GM21619 (cell line): Measurements from ENCODE around the gene ABHD3.
"Not testable (repeated sequence)": the region's sequence is repeated elsewhere in the genome, so short reads cannot be mapped to it uniquely, and the experiment has no call there.

ENCODE experiments used
- ATAC-seq: cut with Tn5 transposase; IDR thresholded peaks from one replicate; pipeline ENCODE4 v1.9.1; 2021; ENCODE audit not compliant: unreplicated experiment

The ABHD3 gene

DNA sequence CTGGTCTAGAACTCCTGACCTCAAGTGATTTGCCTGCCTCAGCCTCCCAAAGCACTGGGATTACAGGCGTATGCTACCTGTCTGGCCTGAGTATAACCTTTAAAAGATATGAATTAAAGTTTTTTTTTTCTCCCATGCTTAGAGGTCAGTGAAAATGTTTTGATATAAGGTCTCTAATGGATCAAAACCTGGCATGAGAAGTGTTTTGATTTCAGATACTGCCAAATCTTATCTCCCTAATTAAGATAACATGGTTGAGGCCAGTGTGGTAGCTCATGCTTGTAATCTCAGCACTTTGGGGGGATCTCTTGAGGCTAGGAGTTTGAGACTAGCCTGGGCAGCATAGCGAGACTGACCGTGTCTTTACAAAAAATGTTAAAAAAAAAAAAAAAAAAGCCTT lies 51.2 kb downstream of the ABHD3 start:
- ATAC-seq: no peak

GRCh38 chr18:21652073-21652472 lies 52.5 kb downstream of the ABHD3 start:
- no peak for ATAC-seq

GRCh38 chr18:21650311-21650710 lies 54.3 kb downstream of the ABHD3 start:
- no peak for ATAC-seq

DNA sequence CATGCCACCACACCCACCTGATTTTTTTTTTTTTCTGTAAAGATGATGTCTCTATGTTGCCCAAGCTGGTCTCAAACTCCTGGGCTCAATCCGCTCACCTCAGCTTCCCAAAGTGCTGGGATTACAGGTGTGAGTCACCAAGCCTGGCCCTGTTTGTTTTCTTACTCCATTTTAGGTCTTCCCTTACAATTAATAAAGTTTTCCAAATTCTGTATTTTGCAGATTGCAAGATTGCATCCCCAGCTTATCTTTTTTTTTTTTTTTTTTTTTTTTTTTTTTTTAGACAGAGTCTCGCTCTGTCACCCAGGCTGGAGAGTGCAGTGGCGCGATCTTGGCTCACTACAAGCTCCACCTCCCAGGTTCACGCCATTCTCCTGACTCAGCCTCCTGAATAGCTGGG lies 64.2 kb downstream of the ABHD3 start:
- not testable (repeated sequence) for ATAC-seq

DNA sequence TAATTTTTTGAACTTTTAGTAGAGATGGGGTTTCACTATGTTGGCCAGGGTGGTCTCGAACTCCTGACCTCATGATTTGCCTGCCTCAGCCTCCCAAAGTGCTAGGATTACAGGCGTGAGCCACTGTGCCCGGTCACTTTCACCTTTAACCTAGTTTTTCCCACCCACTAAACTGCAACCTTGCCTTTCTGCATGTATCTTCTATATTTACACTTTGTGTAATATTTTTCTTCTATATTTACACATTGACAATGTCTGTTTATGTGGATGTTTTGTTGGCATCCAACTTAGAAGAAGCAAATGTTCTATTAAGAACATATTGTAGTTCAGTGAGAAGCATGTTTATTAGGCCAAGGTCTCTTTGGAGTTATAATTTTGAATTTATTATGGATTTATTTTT lies 65.8 kb downstream of the ABHD3 start:
- no peak for ATAC-seq

DNA sequence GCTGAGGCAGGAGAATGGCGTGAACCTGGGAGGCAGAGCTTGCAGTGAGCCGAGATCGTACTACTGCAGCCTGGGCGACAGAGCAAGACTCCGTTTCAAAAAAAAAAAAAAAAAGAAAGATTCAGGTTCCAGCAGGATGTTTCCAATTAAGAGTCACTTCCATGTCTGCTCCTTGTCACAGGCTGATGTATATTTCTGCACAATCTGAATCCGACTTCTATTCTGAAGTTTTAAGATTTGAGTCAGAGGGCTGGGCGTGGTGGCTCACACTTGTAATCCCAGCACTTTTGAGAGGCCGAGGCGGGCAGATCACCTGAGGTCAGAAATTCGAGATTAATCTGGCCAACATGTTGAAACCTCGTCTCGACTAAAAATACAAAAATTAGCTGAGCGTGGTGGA lies 67.8 kb downstream of the ABHD3 start:
- ATAC-seq: no peak

- no peak for ATAC-seq
These were observed 69.9 kb downstream of the ABHD3 start for GRCh38 chr18:21634588-21635199.

GRCh38 chr18:21632393-21632792 lies 72.2 kb downstream of the ABHD3 start:
- ATAC-seq: no peak

DNA sequence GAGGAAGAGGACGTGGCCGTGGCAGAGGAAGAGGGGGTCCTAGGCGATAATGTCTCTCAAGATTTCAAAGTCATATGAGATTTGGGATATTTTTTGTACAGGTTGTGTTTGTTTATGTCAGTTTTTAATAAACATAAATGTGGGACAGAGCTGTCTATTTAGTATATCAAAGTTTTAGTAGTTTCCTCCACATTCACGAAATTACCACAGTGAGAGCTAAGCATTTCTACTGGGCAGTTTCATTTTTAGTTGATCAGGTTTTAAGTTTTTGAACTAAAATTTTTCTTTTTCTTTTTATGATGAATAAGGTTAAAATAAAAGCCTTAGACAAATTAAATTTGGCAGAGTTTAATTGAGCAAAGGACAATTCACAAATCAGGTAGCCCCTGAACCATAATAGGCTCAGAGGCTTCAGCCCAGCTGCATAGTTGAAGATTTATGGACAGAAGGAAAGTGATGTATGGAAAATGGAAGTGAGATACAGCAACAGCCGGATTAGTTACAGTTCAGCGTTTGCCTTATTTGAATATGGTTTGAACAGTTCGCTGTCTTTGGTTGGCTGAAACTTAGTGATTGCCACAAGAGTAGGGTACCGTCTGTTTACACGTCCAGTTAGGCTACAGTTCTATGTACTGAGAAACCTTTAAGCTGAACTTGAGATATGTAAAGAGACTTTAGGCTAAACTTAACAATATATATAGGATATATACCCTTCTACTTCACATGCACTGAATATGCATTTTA lies 75.3 kb downstream of the ABHD3 start:
- ATAC-seq: peak; percentile 96

DNA sequence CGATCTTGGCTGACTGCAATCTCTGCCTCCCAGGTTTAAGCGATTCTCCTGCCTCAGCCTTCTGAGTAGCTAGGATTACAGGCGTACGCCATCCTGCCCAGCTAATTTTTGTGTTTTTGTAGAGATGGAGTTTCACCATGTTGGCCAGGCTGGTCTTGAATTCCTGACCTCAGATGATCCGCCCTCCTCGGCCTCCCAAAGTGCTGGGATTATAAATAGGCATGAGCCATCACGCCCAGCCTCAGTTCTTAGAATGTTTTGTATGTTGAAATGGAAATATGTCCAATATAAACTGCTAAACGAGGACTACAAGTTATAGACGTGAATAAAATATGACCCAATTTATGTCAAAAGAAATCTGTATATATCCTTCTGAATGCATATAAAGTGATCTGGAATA lies 82.9 kb downstream of the ABHD3 start:
- ATAC-seq: not testable (repeated sequence)

DNA sequence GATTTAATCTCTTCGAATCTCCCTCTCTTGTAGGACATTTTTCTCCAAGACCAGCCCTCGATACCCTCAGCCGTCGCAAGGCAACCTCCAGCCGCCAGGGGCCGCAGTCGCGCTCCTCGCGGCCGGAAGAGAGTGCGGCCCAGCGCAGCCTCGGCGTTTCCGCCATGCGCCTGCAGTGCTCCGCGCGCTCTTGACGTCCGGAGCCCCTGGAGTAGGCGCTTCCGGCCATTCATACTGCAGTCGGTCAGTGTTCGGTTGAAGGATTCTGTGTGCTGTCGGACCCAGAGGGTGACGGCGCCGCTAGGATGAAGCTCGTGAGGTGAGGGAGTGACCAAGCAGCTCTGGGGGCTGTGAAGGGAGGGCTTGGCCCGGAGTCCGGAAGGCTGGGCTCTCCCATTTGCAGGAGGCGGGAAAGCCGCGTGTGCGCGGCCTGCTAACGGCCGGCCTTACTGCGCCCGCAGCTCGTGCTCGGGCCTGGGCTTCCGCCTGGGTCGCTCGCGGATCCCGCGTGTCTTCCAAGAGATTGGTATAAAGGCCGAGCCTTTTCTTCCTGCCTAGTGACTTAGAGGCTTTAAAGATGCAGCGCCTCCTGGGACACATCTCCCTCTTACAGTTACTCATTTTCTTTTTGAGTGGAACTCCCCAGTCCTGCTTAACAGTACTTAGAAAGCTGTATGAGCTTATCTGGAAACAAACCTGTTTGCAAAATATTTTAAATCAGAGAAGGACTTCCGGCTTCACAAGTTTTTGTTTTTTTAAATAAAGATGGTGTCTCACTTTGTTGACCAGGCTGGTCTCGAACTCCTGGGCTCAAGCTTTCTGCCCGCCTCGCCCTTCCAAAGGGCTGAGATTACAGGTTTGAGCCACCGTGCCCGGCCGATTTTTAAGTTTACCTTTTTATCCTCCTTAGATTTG lies 92.2 kb downstream of the ABHD3 start, which contains the start of gene SNRPD1:
TSS of gene SNRPD1 (plus strand) at position 190 of the 915 bp plus-strand sequence. CDS start at position 306, 116 bp downstream.
- peak; percentile 99 for ATAC-seq

- ATAC-seq: not testable (repeated sequence)
These were observed 93.0 kb downstream of the ABHD3 start for GRCh38 chr18:21611401-21612124.

- no peak for ATAC-seq
These were observed 99.4 kb downstream of the ABHD3 start for GRCh38 chr18:21605213-21605612.

DNA sequence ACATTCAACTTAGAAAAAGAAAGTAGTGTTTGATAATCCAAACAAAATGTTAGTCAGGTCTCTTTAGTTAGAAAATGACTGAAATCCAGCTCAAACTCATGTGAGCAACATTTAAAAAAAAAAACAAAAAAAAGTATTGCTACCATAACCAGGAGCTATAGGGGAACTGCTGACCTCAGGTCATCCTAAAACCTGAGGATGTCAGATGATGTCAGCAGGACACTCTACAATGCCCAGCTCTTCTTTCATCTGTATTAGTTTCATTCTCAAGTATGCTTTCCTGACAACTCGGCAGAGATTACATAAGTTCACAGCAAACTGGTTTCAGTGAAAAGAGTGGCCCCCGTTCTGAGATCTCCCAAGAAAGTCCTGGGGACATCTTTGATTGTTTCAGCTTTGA lies 99.9 kb downstream of the ABHD3 start:
- ATAC-seq: no peak

DNA sequence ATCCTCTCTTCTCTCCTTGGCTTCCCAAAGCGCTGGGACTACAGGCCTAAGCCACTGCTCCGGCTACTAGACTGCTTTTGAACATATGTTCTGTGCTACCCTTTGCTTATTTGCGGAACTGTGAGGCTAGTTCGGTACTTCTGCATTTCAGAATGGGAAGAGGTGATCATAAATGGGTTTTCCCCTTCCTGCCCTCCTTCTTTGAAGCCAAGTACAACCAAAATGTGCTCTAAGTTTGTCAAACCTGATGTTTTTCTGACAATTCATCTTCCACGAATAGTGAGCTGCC lies 102.3 kb downstream of the ABHD3 start:
- ATAC-seq: no peak
